NK-92 (cell line): ENCODE results near the gene PDE4A.
"Not testable (repeated sequence)": the region's sequence is repeated elsewhere in the genome, so short reads cannot be mapped to it uniquely, and the experiment has no call there.

Experiments used
- DNase-seq: peaks from one replicate; lab custom pipeline; 2025; ENCODE audit not compliant: unreplicated experiment; lab: John Stamatoyannopoulos, UW

PDE4A gene

GRCh38 chr19:10420444-10421239, at the start of gene PDE4A:
Gene PDE4A, plus strand, starts transcription at chr19:10420538. Its CDS starts 227 bp downstream, at chr19:10420765.
- DNase-seq: no peak

DNA sequence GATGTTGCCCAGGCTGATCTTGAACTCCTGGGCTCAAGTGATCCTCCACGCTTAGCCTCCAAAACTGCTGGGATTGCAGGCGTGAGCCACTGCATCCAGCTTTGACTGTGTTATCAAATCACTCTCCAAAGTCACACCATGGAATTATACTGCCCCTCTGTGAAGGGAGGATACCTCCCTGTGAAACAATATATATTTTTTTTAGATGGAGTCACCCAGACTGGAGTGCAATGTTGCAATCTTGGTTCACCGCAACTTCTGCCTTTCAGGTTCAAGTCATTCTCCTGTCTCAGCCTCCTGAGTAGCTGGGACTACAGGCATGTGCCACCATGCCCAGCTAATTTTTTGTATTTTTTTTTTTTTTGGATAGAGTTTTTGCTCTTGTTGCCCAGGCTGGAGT, 47.6 kb upstream of the PDE4A start:
- no peak for DNase-seq

- no peak for DNase-seq
These were observed 45.4 kb upstream of the PDE4A start for GRCh38 chr19:10374931-10375330.

DNA sequence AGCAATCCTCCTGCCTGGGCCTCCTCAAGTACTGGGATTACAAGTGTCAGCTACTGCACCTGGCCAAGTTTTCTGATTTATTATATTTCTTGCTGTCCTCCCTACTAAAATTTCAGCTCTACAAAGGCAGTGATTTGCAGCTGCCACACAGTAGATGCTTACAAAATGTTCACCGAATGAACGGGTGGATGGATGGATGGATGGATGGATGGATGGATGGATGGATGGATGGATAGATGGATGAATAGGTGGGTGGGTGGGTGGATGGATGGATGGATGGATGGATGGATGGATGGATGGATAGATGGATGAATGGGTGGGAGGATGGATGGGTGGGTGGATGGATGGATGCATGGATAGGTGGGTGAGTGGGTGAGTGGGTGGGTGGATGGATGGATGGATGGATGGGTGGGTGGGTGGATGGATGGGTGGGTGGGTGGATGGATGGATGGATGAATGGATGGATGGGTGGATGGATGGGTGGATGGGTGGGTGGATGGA, 43.1 kb upstream of the PDE4A start:
- not testable (repeated sequence) for DNase-seq

- DNase-seq: no peak
These were observed 42.2 kb upstream of the PDE4A start for GRCh38 chr19:10378124-10378523.

DNA sequence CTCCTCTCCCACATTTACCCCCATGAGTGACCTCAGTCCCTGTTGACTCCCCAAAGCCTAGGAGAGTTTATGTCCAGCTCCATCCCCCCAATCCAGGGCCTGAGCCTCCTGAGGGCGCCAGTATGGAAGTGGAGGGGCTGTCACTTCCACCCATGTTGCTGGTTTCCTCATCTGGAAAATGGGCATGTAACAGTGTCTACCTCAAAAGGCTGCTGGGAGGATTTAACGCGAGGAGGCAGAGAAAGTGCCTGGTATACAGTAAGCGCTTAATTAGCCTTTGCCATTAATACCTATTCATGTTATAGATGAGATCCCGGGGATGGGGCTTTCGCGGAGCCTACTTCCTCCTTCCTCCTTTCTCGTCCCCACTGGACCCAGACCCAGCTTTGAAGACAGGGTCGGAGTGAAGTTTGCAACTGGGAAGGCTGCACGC, 40.4 kb upstream of the PDE4A start:
- no peak for DNase-seq

GRCh38 chr19:10380313-10381102, 39.8 kb upstream of the PDE4A start, which contains the start of gene TYK2:
Gene TYK2, minus strand, starts transcription at chr19:10380572. Its CDS starts 2,166 bp downstream, at chr19:10378406.
- peak; percentile 69 for DNase-seq

DNA sequence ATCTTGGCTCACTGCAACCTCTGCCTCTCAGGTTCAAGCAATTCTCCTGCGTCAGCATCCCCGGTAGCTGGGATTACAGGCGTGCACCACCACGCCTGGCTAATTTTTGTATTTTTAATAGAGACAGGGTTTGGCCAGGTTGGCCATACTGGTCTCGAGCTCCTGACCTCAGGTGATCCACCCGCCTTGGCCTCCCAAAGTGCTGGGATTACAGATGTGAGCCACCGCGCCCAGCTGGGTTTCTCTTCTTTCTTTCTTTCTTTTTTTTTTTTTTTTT, 37.2 kb upstream of the PDE4A start:
- not testable (repeated sequence) for DNase-seq

DNA sequence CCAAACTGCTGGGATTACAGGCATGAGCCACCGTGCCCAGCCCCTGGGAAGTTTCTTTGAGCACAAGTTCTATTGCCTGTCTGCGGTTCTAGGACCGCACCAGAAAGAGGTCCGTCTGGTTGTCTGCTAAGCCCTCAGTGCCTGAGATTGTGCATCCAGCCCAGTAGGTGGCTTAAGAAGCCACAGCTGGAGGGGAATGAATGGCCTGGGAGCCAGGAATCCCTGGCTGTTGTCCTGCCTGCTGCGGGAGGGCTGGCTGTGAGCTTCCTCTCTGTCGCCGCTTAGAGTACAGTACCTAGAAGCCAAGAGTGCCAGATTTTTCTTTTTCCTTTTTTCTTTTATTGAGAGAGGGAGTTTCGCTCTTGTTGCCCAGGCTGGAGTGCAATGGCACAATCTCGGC, 35.8 kb upstream of the PDE4A start:
- no peak for DNase-seq

DNA sequence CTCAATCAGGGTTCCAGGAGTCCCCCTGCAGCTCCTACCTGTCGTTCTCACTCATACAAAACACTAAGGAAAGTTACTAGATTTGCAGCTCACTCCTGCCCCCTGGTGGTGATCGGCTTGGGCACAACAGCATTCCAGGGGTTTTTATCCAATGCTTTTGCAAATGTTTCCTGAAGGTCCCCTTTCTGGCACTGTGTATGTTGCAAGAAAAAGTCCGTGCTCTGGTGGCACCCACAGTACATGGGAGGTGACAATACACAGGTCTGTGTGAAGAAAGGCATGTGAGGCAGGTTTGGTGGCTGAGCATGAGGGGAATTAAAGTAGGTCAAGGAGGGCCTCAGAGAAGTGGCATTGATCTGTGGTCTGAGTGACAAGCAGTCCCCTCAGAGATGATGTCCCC, 31.4 kb upstream of the PDE4A start:
- no peak for DNase-seq

DNA sequence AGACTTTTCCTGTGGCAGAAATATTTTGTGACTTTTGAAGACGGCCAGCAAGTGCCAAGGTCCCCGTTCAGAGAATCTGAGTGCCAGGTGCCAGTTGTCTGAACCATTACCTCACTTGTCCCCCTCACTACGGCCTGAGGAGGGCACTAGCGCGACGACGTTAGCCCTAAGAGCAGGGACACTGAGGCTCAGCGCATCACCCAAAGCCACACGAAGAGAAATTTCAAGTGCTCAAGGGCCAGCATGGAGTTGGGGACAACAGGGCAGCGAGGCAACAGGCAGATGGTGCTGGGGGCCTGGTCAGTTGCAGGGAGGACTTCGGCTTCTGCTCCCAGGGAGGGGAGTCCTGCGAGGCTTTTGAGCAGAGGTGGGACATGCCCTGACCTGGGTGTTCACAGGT, 30.5 kb upstream of the PDE4A start:
- DNase-seq: no peak

- no peak for DNase-seq
These were observed 29.6 kb upstream of the PDE4A start for GRCh38 chr19:10390652-10391286.

- DNase-seq: no peak
These were observed 28.2 kb upstream of the PDE4A start for GRCh38 chr19:10392120-10392519.

- no peak for DNase-seq
These were observed 27.2 kb upstream of the PDE4A start for GRCh38 chr19:10393137-10393536.

- DNase-seq: no peak
These were observed 25.3 kb upstream of the PDE4A start for GRCh38 chr19:10395003-10395402.

GRCh38 chr19:10395436-10395835, 24.9 kb upstream of the PDE4A start:
- no peak for DNase-seq

GRCh38 chr19:10395917-10396316, 24.4 kb upstream of the PDE4A start:
- no peak for DNase-seq

GRCh38 chr19:10398819-10399218, 21.5 kb upstream of the PDE4A start:
- DNase-seq: no peak

GRCh38 chr19:10399340-10399739, 21.0 kb upstream of the PDE4A start:
- DNase-seq: not testable (repeated sequence)

DNA sequence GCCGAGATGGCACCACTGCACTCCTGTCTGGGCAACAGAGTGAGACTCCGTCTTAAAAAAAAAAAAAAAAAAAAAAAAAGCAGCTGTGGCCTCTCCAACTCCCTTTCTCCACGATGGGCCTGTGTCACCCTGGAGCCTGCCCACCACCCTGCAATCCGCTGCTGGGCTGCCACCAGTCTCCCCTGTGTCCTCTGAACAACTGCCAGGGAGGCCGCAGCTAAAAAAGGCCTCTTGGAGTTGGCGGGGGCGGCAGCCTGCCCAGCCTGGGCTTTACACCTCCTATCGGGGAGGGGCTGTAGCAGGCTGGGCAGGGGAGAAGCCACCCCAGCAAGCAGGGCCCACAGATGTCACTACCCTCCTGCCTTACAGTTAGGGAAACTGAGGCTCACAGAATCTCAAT, 20.5 kb upstream of the PDE4A start:
- no peak for DNase-seq

- no peak for DNase-seq
These were observed 17.8 kb upstream of the PDE4A start for GRCh38 chr19:10402441-10403038.
